ENCODE data around the gene ASS1. TPM values are rescaled to one million over a fixed set of nuclear protein-coding genes. Genes with fewer than 3 reads are reported as not detected.

Gene ASS1
- total RNA-seq, 1 donor from 2014 or later = 1.6 TPM

DNA sequence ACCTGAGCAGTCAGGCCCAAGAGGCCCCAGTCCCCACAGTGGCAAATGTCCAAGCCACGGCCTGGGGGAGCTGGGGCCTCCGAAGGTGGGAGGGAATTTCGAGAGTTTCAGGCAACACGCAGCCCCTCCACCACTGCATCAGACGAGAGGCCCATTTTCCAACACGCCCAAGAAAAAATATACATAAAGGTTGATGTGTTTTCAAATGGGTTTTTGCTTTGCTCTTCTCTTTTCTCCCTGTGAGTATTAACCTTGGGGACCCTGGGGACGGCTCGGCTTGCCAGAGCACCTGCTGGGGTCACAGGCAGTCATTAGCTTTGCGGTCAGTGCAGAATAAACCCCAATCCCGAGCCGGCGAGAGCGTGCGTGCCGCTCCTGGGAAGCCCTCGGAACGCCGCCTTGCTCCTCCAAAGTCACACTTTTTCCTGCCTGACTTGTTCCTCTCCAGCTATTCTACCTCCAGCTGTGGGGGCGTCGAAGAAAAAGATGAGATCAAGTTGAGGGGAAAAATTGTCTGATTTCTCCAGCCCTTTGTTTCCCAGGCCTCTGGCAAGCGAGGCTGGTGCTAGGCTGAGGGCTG lies 31.5 kb downstream of the ASS1 start:
- Mint-ChIP-seq H3K4me3 (no peak overlapping the region), H3K27me3 (peaks cover 15% of the 10 kb centered on the region), H3K9me3 (no peaks in the 10 kb centered on the region), H3K27ac (no peak overlapping the region), H3K4me1 (no peaks in the 10 kb centered on the region), H3K36me3 (ENCODE audit: low read depth) (no peaks in the 10 kb centered on the region)
- no peak for DNase-seq
- POLR2A ChIA-PET = no interaction called here
- CTCF ChIA-PET = no interaction called here
- intact Hi-C loops (cut with micrococcal nuclease) = no loop called here
- TF ChIP-seq, protein P1, sequence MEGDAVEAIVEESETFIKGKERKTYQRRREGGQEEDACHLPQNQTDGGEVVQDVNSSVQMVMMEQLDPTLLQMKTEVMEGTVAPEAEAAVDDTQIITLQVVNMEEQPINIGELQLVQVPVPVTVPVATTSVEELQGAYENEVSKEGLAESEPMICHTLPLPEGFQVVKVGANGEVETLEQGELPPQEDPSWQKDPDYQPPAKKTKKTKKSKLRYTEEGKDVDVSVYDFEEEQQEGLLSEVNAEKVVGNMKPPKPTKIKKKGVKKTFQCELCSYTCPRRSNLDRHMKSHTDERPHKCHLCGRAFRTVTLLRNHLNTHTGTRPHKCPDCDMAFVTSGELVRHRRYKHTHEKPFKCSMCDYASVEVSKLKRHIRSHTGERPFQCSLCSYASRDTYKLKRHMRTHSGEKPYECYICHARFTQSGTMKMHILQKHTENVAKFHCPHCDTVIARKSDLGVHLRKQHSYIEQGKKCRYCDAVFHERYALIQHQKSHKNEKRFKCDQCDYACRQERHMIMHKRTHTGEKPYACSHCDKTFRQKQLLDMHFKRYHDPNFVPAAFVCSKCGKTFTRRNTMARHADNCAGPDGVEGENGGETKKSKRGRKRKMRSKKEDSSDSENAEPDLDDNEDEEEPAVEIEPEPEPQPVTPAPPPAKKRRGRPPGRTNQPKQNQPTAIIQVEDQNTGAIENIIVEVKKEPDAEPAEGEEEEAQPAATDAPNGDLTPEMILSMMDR (IDR thresholded peaks at IDR 0.05) = no peak
- ATAC-seq (ENCODE audit: low read depth) = no peak

DNA sequence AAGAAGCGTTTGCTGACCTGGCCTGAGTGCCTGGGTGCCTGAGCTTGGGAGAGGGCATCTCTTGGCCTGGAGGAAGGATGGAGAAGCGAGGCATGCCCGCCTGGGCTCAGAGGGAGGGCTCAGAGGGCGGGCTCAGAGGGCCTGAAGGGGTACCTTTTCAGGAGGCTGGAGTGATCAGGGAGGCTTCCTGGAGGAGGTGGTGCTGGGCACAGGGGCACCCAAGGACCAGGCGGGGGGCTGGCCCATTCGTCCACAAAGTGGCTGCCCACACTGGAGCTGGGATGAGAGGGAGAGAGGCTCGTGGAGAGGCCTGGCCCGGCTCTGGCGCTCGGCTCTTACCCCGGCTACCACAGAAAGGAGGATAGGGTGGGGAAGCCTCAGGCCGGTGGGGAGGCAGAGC lies 32.8 kb downstream of the ASS1 start:
- H3K36me3 Mint-ChIP-seq (ENCODE audit: low read depth) = no peaks in the 10 kb centered on the region
- ATAC-seq (ENCODE audit: low read depth) = no peak
- H3K9me3 Mint-ChIP-seq = no peaks in the 10 kb centered on the region
- ChIA-PET POLR2A (no interaction called here), CTCF (no interaction called here)
- no peaks in the 10 kb centered on the region for H3K4me1 Mint-ChIP-seq
- H3K27ac Mint-ChIP-seq = no peak overlapping the region
- no peak for DNase-seq
- intact Hi-C loops (cut with micrococcal nuclease) = no loop called here
- TF ChIP-seq, protein P1 (IDR thresholded peaks at IDR 0.05) = no peak
- H3K4me3 Mint-ChIP-seq = no peak overlapping the region
- peaks cover 13% of the 10 kb centered on the region for H3K27me3 Mint-ChIP-seq

DNA sequence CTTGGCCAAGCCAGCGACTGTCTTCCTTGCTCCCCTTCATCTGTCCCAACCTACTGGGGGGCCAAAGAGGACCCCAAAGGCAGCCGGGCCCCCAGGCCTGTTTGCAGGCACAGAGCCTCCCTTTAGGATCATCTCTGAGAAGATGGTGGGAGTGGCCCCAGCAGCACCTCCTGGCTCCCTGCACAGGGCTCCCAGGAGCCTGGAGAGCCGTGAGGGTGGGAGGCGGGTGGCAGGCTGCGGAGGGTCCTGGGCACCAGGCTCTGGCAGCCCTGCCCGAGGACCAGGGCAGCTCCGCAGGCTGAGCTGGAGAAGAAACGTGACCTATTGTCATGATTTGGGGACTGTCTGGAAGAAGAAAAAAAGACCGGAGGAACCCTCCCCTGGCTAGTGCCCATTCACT lies 33.4 kb downstream of the ASS1 start:
- ChIA-PET CTCF (no interaction called here), POLR2A (no interaction called here)
- no peak for ATAC-seq (ENCODE audit: low read depth)
- H3K27ac Mint-ChIP-seq = no peak overlapping the region
- intact Hi-C loops (cut with micrococcal nuclease) = no loop called here
- H3K4me1 Mint-ChIP-seq = no peaks in the 10 kb centered on the region
- no peak for DNase-seq
- no peaks in the 10 kb centered on the region for H3K9me3 Mint-ChIP-seq
- TF ChIP-seq, protein P1 (IDR thresholded peaks at IDR 0.05) = no peak
- H3K4me3 Mint-ChIP-seq = no peak overlapping the region
- peaks cover 12% of the 10 kb centered on the region for H3K27me3 Mint-ChIP-seq
- H3K36me3 Mint-ChIP-seq (ENCODE audit: low read depth) = no peaks in the 10 kb centered on the region

DNA sequence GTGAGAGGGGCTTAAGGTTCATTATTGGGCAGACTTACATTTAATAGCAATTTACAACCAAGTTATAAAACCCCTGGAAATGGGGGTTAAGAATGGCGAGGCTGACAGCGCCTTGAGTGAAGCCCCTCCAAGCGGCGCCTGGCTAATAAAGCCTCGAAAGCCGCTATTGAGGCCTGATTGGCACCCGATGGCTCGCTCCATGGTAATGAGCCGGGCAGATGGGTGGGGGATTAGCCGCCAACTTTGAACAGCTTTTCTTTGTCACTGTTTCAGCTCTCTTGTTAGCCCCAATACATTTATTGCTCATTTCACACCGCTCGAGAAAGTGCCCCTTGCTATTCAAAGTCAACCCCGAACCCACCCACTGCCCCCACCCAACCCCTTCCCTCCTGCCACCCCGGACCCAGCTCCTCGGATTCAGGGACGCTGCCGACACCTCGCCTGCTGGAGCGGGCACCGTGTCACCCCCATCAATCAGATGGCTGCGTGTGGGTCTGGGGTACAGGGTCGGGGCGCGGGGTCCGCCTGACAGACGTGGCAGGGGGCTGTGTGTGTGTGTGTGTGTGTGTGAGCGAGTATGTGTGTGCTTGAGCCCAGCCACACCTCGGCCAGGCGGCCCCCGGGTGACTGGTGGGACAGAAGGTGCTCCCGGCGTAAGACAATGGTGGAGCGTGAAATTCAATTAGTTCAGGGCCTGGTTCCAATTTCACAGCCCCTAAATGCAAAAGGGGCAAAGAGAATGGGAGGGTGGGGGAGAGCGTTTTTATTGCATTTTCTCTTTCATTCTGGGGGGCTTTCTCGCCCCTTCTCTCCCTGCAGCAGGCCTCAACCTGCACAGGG lies 34.2 kb downstream of the ASS1 start:
- H3K4me1 Mint-ChIP-seq = no peaks in the 10 kb centered on the region
- TF ChIP-seq, protein P1 (IDR thresholded peaks at IDR 0.05) = no peak
- H3K9me3 Mint-ChIP-seq = no peaks in the 10 kb centered on the region
- CTCF ChIA-PET = no interaction called here
- intact Hi-C loops (cut with micrococcal nuclease) = no loop called here
- DNase-seq = no peak
- POLR2A ChIA-PET = no interaction called here
- H3K27ac Mint-ChIP-seq = no peak overlapping the region
- H3K4me3 Mint-ChIP-seq = no peak overlapping the region
- H3K27me3 Mint-ChIP-seq = peaks cover 17% of the 10 kb centered on the region
- no peak for ATAC-seq (ENCODE audit: low read depth)
- no peaks in the 10 kb centered on the region for H3K36me3 Mint-ChIP-seq (ENCODE audit: low read depth)

DNA sequence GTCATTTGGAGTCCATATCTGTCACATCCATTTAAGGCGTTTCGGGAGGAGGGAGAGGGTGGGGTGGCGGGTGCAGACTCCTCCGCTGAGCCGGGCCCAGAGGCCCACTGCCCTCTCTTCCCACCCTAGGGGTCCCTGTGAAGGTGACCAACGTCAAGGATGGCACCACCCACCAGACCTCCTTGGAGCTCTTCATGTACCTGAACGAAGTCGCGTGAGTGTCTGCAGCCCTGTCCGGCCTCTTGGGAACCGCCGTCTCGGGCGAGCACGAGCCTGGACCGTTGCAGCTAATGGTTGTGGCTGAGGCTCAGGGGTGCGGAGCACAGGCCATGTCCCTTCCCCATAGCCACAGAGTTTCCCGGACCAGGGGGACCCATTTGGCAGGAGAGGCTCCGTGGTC lies 34.8 kb downstream of the ASS1 start:
- H3K27ac Mint-ChIP-seq = no peak overlapping the region
- H3K36me3 Mint-ChIP-seq (ENCODE audit: low read depth) = no peaks in the 10 kb centered on the region
- no peak overlapping the region for H3K4me3 Mint-ChIP-seq
- CTCF ChIA-PET = no interaction called here
- H3K4me1 Mint-ChIP-seq = no peaks in the 10 kb centered on the region
- POLR2A ChIA-PET = no interaction called here
- intact Hi-C loops (cut with micrococcal nuclease) = no loop called here
- TF ChIP-seq, protein P1 (IDR thresholded peaks at IDR 0.05) = no peak
- no peak for ATAC-seq (ENCODE audit: low read depth)
- no peaks in the 10 kb centered on the region for H3K9me3 Mint-ChIP-seq
- no peak for DNase-seq
- H3K27me3 Mint-ChIP-seq = peaks cover 23% of the 10 kb centered on the region
